ENCODE data around the gene GDF2. TPM values are rescaled to one million over a fixed set of nuclear protein-coding genes. Genes with fewer than 3 reads are reported as not detected.

Gene GDF2
- total RNA-seq, 4 donors from 2014 or later, result not detected

GRCh38 chr10:47376522-47377220 is 54.4 kb downstream of the GDF2 start:
- H3K4me1 ChIP-seq, result peaks cover 9 to 11% of the 10 kb centered on the region in 2 donors
- DNase-seq (no peak), ATAC-seq (no peak)
- H3K9me3 ChIP-seq, result no peaks in the 10 kb centered on the region
- no peaks in the 10 kb centered on the region for H3K36me3 ChIP-seq
- H3K27ac ChIP-seq, result no peak overlapping the region
- H3K4me3 ChIP-seq, result no peak overlapping the region
- H3K27me3 ChIP-seq, result no peaks in the 10 kb centered on the region
- TF ChIP-seq CTCF (IDR thresholded peaks at IDR 0.05 in 4 of 5, conservative IDR thresholded peaks at IDR 0.05 in 1 of 5), result no peak
- TF ChIP-seq POLR2A (IDR thresholded peaks at IDR 0.05), result no peak
- in situ Hi-C loops (cut with MboI; ENCODE audit: low sequenced_read_pairs in 4 of 4) (loop anchor here in 1 of 4 donors (25.0 kb wide), 1 partner anchor 1089 kb away; the partner anchor contains the start of gene ANTXRL), intact Hi-C loops (cut with DNase I; ENCODE audit: low total_unique reads) (no loop called here)

Other genes with a start within 250 kb of the GDF2 start
- under 1 TPM; 0.20 to 0.72 (median 0.36) TPM for gene GDF10, start 22.3 kb upstream of the GDF2 start, total RNA-seq
- not detected for gene RBP3, start 25.9 kb downstream of the GDF2 start, total RNA-seq
- not detected for gene ZNF488, start 61.8 kb downstream of the GDF2 start, total RNA-seq
- gene ANXA8, start 161.7 kb downstream of the GDF2 start, total RNA-seq, result under 1 TPM in 1 of 4 donors, not detected in 3; 0.24 TPM
- gene FAM25G, start 169.2 kb downstream of the GDF2 start, total RNA-seq, result not detected
- 1 to 10 TPM in 3 of 4 donors, under 1 TPM in 1; 0.26 to 3.9 (median 1.1) TPM for gene AGAP9, start 201.2 kb downstream of the GDF2 start, total RNA-seq